Activated T-cell treated with anti-CD3 and anti-CD28 coated beads, Interleukin-2, amount 50 U/mL, for 48 hours (primary cell): Measurements from ENCODE around the gene AANAT.
"Not testable (repeated sequence)": the region's sequence is repeated elsewhere in the genome, so short reads cannot be mapped to it uniquely, and the experiment has no call there.

Experiments used
- DNase-seq, 2 experiments: peaks; one replicate each; pipeline ENCODE4 v3.0.0-alpha.2; 2020

AANAT gene

GRCh38 chr17:76508472-76509063 is 41.2 kb downstream of the AANAT start:
- not testable (repeated sequence) for DNase-seq

GRCh38 chr17:76510831-76511244 is 43.4 kb downstream of the AANAT start:
- no peak for DNase-seq

GRCh38 chr17:76511668-76512365 is 44.4 kb downstream of the AANAT start:
- no peak for DNase-seq

GRCh38 chr17:76512366-76513305 is 45.2 kb downstream of the AANAT start:
- no peak for DNase-seq

- no peak for DNase-seq
Observed at GRCh38 chr17:76513306-76513692, 45.9 kb downstream of the AANAT start.

GRCh38 chr17:76514355-76514754 is 47.0 kb downstream of the AANAT start:
- not testable (repeated sequence) for DNase-seq

- DNase-seq = peak; percentile 87 to 89
Observed at GRCh38 chr17:76515274-76515949, 48.0 kb downstream of the AANAT start.

- no peak for DNase-seq
Observed at GRCh38 chr17:76517638-76518038, 50.2 kb downstream of the AANAT start.

- DNase-seq = no peak
Observed at GRCh38 chr17:76519048-76519966, 51.9 kb downstream of the AANAT start.
